Measurements from ENCODE around the gene ALPL. TPM values are rescaled to one million over a fixed set of nuclear protein-coding genes. Genes with fewer than 3 reads are reported as not detected.
A peak's percentile ranks its signal among the peaks of the same experiment; 100 is the strongest.

Gene ALPL
- total and polyA plus RNA-seq, 9 of the 15 experiments (the other 6 are each of a cell fraction or from before 2014, with no cell fraction given), result 0.04 to 0.38 (median 0.18) TPM; not detected in 4

DNA sequence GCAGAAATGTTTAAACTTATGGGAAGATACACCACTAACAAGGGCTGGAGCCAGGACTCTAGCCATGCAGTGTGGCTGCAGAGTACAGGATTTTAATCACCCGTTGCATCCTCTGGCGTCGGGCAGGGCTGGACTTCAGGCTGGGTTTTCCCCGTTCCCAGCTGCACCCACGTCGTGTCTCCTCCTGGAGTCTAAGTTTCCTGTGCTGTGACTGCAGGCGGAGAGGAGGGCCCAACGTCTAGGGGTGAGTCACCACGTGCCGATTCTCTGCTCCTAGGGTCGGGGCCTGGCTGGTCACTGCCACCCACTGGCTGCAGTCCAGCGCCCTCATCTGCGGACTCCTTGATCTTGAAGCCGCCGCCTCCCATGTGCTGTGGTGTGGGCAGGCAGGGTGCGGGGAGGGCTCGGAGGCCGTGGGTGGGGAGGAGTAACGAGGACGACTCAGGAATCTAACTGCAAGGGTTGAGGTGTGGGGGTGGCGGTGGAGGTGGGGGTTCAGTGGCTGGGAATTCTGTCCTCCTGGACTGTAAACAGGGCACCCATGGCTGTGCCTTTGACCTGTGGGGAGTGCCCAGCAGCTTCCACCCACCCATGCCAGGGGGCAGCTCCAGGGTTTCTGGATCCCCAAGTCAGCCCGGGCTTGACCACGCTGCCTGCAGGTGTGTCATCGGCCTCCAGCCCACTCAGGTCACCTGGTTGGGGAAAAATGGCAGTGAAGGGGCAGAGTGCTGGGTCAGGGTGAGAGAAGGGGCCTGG is 77.8 kb downstream of the ALPL start (continued):
- TF ChIP-seq ZNF282 (CRISPR knock-in tag; IDR thresholded peaks at IDR 0.05) (no peak), SETDB1 (IDR thresholded peaks at IDR 0.05; ENCODE audit: low read length) (no peak), HCFC1 (IDR thresholded peaks at IDR 0.05; ENCODE audit: low read depth, low read length) (no peak), ZNF57 (CRISPR knock-in tag; IDR thresholded peaks at IDR 0.05) (no peak), KAT7 (CRISPR knock-in tag; IDR thresholded peaks at IDR 0.05; ENCODE audit: borderline replicate concordance) (no peak), HMGXB4 (CRISPR knock-in tag; IDR thresholded peaks at IDR 0.05) (no peak), CREBBP (IDR thresholded peaks at IDR 0.05; ENCODE audit: low read depth, low read length) (no peak), ZNF583 (CRISPR knock-in tag; IDR thresholded peaks at IDR 0.05) (no peak), SIN3B (IDR thresholded peaks at IDR 0.05; ENCODE audit: low read depth) (no peak), SMARCA4 (IDR thresholded peaks at IDR 0.05) (0 out of 2 replicates have a peak, but pooled peaks have one; percentile 14), ELF1 (tag; IDR thresholded peaks at IDR 0.05) (no peak), MECOM (CRISPR knock-in tag; IDR thresholded peaks at IDR 0.05) (no peak), BCL6 (CRISPR knock-in tag; IDR thresholded peaks at IDR 0.05) (no peak), NFE2L1 (tag; IDR thresholded peaks at IDR 0.05; ENCODE audit: borderline replicate concordance, low read depth) (no peak), DPF2 (IDR thresholded peaks at IDR 0.05) (peak; percentile 28; the same call in 1 of the 2 replicates), RNF2 (IDR thresholded peaks at IDR 0.05) (0 out of 2 replicates have a peak, but pooled peaks have one; percentile 27), ELF4 (CRISPR knock-in tag; IDR thresholded peaks at IDR 0.05) (no peak)
- TF ChIP-seq, protein P1, sequence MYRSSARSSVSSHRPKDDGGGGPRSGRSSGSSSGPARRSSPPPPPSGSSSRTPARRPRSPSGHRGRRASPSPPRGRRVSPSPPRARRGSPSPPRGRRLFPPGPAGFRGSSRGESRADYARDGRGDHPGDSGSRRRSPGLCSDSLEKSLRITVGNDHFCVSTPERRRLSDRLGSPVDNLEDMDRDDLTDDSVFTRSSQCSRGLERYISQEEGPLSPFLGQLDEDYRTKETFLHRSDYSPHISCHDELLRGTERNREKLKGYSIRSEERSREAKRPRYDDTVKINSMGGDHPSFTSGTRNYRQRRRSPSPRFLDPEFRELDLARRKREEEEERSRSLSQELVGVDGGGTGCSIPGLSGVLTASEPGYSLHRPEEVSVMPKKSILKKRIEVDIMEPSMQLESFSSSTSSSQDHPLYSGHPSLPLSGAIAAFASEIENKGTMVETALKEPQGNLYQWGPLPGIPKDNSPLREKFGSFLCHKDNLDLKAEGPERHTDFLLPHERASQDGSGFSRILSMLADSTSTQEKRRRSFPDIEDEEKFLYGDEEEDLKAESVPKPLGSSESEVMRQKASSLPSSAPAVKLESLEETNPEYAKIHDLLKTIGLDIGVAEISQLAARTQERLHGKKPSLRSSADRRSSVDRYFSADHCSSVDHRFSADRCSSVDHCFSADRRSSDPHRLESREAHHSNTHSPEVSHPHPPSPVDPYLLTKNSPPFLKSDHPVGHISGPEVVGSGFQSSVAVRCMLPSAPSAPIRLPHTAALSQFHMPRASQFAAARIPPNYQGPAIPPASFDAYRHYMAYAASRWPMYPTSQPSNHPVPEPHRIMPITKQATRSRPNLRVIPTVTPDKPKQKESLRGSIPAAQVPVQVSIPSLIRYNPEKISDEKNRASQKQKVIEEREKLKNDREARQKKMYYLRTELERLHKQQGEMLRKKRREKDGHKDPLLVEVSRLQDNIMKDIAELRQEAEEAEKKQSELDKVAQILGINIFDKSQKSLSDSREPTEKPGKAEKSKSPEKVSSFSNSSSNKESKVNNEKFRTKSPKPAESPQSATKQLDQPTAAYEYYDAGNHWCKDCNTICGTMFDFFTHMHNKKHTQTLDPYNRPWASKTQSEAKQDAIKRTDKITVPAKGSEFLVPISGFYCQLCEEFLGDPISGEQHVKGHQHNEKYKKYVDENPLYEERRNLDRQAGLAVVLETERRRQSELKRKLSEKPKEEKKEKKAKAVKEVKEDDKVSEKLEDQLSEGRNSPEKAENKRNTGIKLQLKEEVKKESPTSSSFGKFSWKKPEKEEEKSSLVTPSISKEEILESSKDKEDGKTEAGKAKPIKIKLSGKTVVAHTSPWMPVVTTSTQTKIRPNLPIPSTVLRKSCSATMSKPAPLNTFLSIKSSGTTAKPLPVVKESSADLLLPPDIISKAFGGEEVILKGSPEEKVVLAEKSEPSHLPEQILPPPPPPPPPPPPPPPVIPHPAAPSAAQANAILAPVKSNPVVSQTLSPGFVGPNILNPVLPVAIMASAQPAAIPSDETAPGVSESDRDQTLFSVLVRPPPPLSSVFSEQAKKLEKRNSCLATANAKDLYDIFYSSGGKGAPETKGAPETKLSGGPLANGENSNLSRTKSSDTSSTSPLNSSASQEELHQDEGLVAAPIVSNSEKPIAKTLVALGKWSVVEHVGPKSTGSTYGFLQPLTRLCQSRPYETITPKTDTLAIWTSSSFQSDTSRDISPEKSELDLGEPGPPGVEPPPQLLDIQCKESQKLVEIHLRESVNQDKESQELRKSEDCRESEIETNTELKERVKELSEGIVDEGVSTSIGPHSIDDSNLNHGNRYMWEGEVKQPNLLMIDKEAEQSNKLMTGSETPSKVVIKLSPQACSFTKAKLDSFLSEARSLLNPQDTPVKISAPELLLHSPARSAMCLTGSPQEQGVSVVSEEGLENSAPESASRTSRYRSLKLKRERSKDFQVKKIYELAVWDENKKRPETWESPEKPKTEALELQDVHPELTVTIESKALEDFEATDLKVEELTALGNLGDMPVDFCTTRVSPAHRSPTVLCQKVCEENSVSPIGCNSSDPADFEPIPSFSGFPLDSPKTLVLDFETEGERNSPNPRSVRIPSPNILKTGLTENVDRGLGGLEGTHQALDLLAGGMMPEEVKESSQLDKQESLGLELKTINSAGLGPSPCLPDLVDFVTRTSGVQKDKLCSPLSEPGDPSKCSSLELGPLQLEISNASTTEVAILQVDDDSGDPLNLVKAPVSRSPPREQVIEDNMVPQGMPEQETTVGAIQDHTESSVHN (IDR thresholded peaks at IDR 0.05; ENCODE audit: borderline replicate concordance in 1 of 2, low read depth in 1 of 2), result no peak
- TF ChIP-seq, protein P2, sequence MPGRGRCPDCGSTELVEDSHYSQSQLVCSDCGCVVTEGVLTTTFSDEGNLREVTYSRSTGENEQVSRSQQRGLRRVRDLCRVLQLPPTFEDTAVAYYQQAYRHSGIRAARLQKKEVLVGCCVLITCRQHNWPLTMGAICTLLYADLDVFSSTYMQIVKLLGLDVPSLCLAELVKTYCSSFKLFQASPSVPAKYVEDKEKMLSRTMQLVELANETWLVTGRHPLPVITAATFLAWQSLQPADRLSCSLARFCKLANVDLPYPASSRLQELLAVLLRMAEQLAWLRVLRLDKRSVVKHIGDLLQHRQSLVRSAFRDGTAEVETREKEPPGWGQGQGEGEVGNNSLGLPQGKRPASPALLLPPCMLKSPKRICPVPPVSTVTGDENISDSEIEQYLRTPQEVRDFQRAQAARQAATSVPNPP (IDR thresholded peaks at IDR 0.05; ENCODE audit: borderline replicate concordance, insufficient read depth, insufficient read length), result no peak
